C4-2B (cell line): Measurements from ENCODE around the gene FOXK2.

Experiments
- ZFX ChIP-seq: fragments of 450-650 bp; IDR thresholded peaks from 2 replicates; pipeline ENCODE4 v1.6.1; 2017
- TF ChIP-seq, protein P1 (sequence below): fragments of 450-650 bp; conservative IDR thresholded peaks from 2 replicates; pipeline ENCODE4 v1.5.1; 2017; ENCODE audit warnings: mild to moderate bottlenecking

DNA sequence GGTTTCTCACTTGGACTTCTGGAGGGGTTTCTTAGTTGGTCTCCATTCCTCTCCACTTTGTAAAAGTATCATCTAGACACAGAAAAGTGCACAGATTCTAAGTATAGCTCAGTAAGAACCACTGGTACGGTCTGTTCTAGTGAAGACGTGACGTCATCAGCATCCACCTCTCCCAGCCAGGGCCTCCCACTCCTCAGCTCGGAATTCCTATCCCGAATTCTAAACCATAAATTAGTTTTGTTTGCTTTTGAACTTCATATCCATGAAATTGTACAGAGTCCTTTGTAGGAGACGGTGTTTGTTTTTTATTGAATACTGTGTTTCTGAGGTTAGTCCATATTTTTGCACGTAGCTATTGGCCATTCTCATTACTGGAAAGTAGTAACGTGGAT is 25.5 kb downstream of the FOXK2 start:
- TF ChIP-seq, protein P1, sequence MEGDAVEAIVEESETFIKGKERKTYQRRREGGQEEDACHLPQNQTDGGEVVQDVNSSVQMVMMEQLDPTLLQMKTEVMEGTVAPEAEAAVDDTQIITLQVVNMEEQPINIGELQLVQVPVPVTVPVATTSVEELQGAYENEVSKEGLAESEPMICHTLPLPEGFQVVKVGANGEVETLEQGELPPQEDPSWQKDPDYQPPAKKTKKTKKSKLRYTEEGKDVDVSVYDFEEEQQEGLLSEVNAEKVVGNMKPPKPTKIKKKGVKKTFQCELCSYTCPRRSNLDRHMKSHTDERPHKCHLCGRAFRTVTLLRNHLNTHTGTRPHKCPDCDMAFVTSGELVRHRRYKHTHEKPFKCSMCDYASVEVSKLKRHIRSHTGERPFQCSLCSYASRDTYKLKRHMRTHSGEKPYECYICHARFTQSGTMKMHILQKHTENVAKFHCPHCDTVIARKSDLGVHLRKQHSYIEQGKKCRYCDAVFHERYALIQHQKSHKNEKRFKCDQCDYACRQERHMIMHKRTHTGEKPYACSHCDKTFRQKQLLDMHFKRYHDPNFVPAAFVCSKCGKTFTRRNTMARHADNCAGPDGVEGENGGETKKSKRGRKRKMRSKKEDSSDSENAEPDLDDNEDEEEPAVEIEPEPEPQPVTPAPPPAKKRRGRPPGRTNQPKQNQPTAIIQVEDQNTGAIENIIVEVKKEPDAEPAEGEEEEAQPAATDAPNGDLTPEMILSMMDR = no peak
- no peak for TF ChIP-seq ZFX
